Hepatocyte (in vitro differentiated cells): Measurements from ENCODE around the gene DDIAS.

Experiments
- CTCF ChIP-seq: fragments of 200-600 bp; sonication (generic); IDR thresholded peaks from 2 replicates; pipeline ENCODE4 v1.5.1; 2016; ENCODE audit warnings: antibody characterized with exemption, mild to moderate bottlenecking; ENCODE audit not compliant: poor library complexity
- EZH2 ChIP-seq: fragments of 200-600 bp; sonication (generic); IDR thresholded peaks from 2 replicates; pipeline ENCODE4 v1.6.1; 2016; ENCODE audit warnings: antibody characterized with exemption, mild to moderate bottlenecking, borderline replicate concordance
- EZH2phosphoT487 ChIP-seq: fragments of 200-600 bp; sonication (generic); IDR thresholded peaks from one replicate; pipeline ENCODE4 v1.6.1; 2018; ENCODE audit warnings: antibody characterized with exemption, mild to moderate bottlenecking, low read depth, moderate library complexity; ENCODE audit not compliant: unreplicated experiment, severe bottlenecking

GRCh38 chr11:82906236-82906635, 4.7 kb downstream of the DDIAS start:
- TF ChIP-seq CTCF (peak; percentile 63), EZH2 (no peak), EZH2phosphoT487 (no peak)
